Neural cell (in vitro differentiated cells): ENCODE measurements around the gene IFRD1. TPM values are rescaled to one million over a fixed set of nuclear protein-coding genes. Genes with fewer than 3 reads are reported as not detected.

Experiments
- polyA plus RNA-seq: library from polyadenylated mRNA; depleted of rRNA; stranded (reverse); fragments of >200 nt; gene quantifications from 2 replicates; pipeline ENCODE4 v1.2.3, GENCODE V29; 2014
- small RNA-seq, 3 experiments: library from RNA; depleted of rRNA; stranded (forward); fragments of <200 nt; gene quantifications; one replicate each; pipeline ENCODE3, GENCODE V24; 2012

IFRD1 gene
- polyA plus RNA-seq, 1 donor from 2014 or later = 270 TPM

Small RNA genes within 50 kb of the gene (small RNA-seq; reads per million reads assigned to genes)
- 0 reads per million in 3 experiments for gene AC079741.1

Other genes with a start within 250 kb of the IFRD1 start
- gene DOCK4, start 244.1 kb upstream of the IFRD1 start, polyA plus RNA-seq = 24.3 and 28.1 TPM in 2 replicates
- 30.0 and 36.6 TPM in 2 replicates for gene ZNF277, start 243.8 kb upstream of the IFRD1 start, polyA plus RNA-seq
- 6.9 and 17.6 TPM in 2 replicates for gene LSMEM1, start 30.5 kb downstream of the IFRD1 start, polyA plus RNA-seq